Right lobe of liver (tissue), 4 donors: ENCODE measurements around the gene HP1BP3.

Source experiments
- POLR2A ChIP-seq: fragments of 450-650 bp; IDR thresholded peaks from one replicate; pipeline ENCODE4 v1.6.1; 2017; ENCODE audit warnings: antibody characterized with exemption, mild to moderate bottlenecking
- TF ChIP-seq, protein P1 (sequence below), 4 donors: fragments of 200-600 bp in 3 of 4; fragments of 450-650 bp in 1 of 4; IDR thresholded peaks; one replicate each; pipeline versions ENCODE4 v1.5.1 to v1.8.0; 2016 to 2022; ENCODE audit warnings: antibody characterized with exemption in 4 of 4, mild to moderate bottlenecking in 2 of 4
- donor health status: DM: no; HTN: no; CAD: no.
- donor health status: DM: no; HTN: no; CAD: no.
- donor health status: DM: no; HTN: yes; CAD: no.

DNA sequence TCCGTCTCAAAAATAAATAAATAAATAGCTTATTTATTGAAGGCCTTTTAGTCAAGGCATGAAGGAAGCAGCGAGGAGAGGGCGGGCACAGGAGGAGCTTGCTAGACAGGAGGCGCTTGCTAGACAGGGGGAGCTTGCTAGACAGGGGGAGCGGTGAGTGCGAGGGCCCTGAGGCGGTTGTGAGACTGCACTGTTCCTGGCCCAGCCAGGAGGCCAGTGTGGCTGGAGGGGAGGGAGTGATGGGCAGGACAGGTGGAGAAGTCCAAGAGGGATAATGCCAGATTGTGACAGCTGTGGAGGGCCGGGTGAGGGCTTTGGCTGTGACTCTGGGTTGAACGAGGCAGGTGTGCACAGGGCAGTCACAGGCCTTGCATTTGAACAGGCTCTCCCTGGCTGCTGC lies 87.5 kb downstream of the HP1BP3 start:
- TF ChIP-seq, protein P1, sequence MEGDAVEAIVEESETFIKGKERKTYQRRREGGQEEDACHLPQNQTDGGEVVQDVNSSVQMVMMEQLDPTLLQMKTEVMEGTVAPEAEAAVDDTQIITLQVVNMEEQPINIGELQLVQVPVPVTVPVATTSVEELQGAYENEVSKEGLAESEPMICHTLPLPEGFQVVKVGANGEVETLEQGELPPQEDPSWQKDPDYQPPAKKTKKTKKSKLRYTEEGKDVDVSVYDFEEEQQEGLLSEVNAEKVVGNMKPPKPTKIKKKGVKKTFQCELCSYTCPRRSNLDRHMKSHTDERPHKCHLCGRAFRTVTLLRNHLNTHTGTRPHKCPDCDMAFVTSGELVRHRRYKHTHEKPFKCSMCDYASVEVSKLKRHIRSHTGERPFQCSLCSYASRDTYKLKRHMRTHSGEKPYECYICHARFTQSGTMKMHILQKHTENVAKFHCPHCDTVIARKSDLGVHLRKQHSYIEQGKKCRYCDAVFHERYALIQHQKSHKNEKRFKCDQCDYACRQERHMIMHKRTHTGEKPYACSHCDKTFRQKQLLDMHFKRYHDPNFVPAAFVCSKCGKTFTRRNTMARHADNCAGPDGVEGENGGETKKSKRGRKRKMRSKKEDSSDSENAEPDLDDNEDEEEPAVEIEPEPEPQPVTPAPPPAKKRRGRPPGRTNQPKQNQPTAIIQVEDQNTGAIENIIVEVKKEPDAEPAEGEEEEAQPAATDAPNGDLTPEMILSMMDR (IDR thresholded peaks at IDR 0.05) = no peak
- no peak for TF ChIP-seq POLR2A
